A549 (cell line): ENCODE data around the gene SMIM45.

Experiments
- ATAC-seq, 2 experiments: fragments of 200-7000 bp in 1 of 2; fragments of >200 bp in 1 of 2; cut with Nextera tagmentation in 1 of 2; cut with Tn5 transposase in 1 of 2; 3 replicates each; pipeline versions ENCODE4 v1.8.0 to v1.9.1; 2018 to 2020; ENCODE audit warnings: mild to moderate bottlenecking in 1 of 2, moderate library complexity in 1 of 2
- CTCF ChIA-PET: fragments of 300-600 bp; sonication (Branson Sonifier 250); formaldehyde crosslinking; extraction: SDS; loops from one replicate; lab custom pipeline; 2021; ENCODE audit warnings: antibody characterized with exemption, inconsistent platforms; lab: Yijun Ruan, JAX
- POLR2A ChIA-PET: fragments of 350-600 bp; formaldehyde crosslinking; extraction: SDS; loops from one replicate; lab custom pipeline; 2021; ENCODE audit warnings: antibody characterized with exemption, inconsistent platforms; lab: Yijun Ruan, JAX
- DNase-seq, 2 experiments: peaks; one replicate each; pipeline versions ENCODE4 v3.0.0 to v3.0.0-alpha.2; 2011 to 2016; ENCODE audit warnings: low read depth in 1 of 2, low spot score in 1 of 2
- FAIRE-seq: peaks from 2 replicates; lab custom pipeline; 2011; peaks lifted over from hg19 to GRCh38; lab: Jason Lieb, UNC
- H3K27ac ChIP-seq, 2 experiments: fragments of >200 bp; sonication (Bioruptor Twin); formaldehyde crosslinking; 3 replicates each; pipeline ENCODE4 v1.5.1; 2016 to 2017
- H3K4me1 ChIP-seq: fragments of >200 bp; sonication (Bioruptor Twin); formaldehyde crosslinking; 3 replicates; pipeline ENCODE4 v1.6.1; 2016
- H3K4me2 ChIP-seq: fragments of >200 bp; sonication (Bioruptor Twin); formaldehyde crosslinking; 3 replicates; pipeline ENCODE4 v1.6.1; 2016
- H3K4me3 ChIP-seq: fragments of >200 bp; sonication (Bioruptor Twin); formaldehyde crosslinking; 3 replicates; pipeline ENCODE4 v1.5.1; 2016
- H3K9me3 ChIP-seq: fragments of >200 bp; sonication (Bioruptor Twin); formaldehyde crosslinking; 3 replicates; pipeline ENCODE4 v1.6.1; 2016
- BHLHE40 ChIP-seq: IDR thresholded peaks from 2 replicates; pipeline ENCODE4 v1.6.1; 2012; ENCODE audit warnings: low read depth, low read length, inconsistent platforms
- CBX2 ChIP-seq: fragments of 200-600 bp; sonication (generic); IDR thresholded peaks from 2 replicates; pipeline ENCODE4 v1.6.1; 2016; ENCODE audit warnings: low read depth, mild to moderate bottlenecking, borderline replicate concordance
- CBX8 ChIP-seq: fragments of 200-600 bp; sonication (generic); IDR thresholded peaks from 2 replicates; pipeline ENCODE4 v1.6.1; 2016
- EP300 ChIP-seq, 2 experiments: fragments of >200 bp; sonication (Bioruptor Twin); formaldehyde crosslinking; IDR thresholded peaks; 2 replicates in 1 of 2; 3 replicates in 1 of 2; pipeline ENCODE4 v1.6.1; 2016 to 2017
- FOSL2 ChIP-seq, 2 experiments: fragments of 450-650 bp in 1 of 2; fragments of >200 bp in 1 of 2; sonication (Bioruptor Twin) in 1 of 2; formaldehyde crosslinking; IDR thresholded peaks; 2 replicates each; pipeline versions ENCODE4 v1.5.0 to v1.6.1; 2016 to 2020; ENCODE audit warnings: mild to moderate bottlenecking in 1 of 2, moderate library complexity in 1 of 2
- GATA3 ChIP-seq: IDR thresholded peaks from 2 replicates; pipeline ENCODE4 v1.6.1; 2012; ENCODE audit warnings: borderline replicate concordance
- HEYL ChIP-seq: fragments of 250-450 bp; sonication (Bioruptor Pico); IDR thresholded peaks from 2 replicates; pipeline ENCODE4 v1.8.0; 2021; ENCODE audit warnings: mild to moderate bottlenecking, moderate library complexity
- HOXA7 ChIP-seq: fragments of 250-450 bp; sonication (Bioruptor Pico); IDR thresholded peaks from 2 replicates; pipeline ENCODE4 v1.5.0; 2020; ENCODE audit warnings: mild to moderate bottlenecking, moderate library complexity
- MAFK ChIP-seq: fragments of 450-650 bp; IDR thresholded peaks from 2 replicates; pipeline ENCODE4 v1.6.1; 2014; ENCODE audit not compliant: partially characterized antibody
- MAZ ChIP-seq: fragments of 150-350 bp; IDR thresholded peaks from 2 replicates; pipeline ENCODE4 v1.6.1; 2014; ENCODE audit warnings: antibody characterized with exemption, low read depth, low read length, borderline replicate concordance
- NFE2L2 ChIP-seq: fragments of 150-350 bp; conservative IDR thresholded peaks from 2 replicates; pipeline ENCODE4 v1.6.1; 2014; ENCODE audit warnings: low read length
- RAD21 ChIP-seq, 2 experiments: fragments of >200 bp in 1 of 2; sonication (Bioruptor Twin) in 1 of 2; formaldehyde crosslinking in 1 of 2; IDR thresholded peaks in 1 of 2; conservative IDR thresholded peaks in 1 of 2; 2 replicates in 1 of 2; 3 replicates in 1 of 2; pipeline ENCODE4 v1.6.1; 2012 to 2018; ENCODE audit warnings: inconsistent platforms in 1 of 2
- RFX5 ChIP-seq: fragments of 450-650 bp; IDR thresholded peaks from 2 replicates; pipeline ENCODE4 v1.7.1; 2014; ENCODE audit warnings: antibody characterized with exemption, mild to moderate bottlenecking, moderate library complexity
- SMC3 ChIP-seq: fragments of >200 bp; sonication (Bioruptor Twin); formaldehyde crosslinking; IDR thresholded peaks from 3 replicates; pipeline ENCODE4 v1.6.1; 2018; ENCODE audit warnings: inconsistent platforms
- ZNF302 ChIP-seq: fragments of 250-450 bp; sonication (Bioruptor Pico); IDR thresholded peaks from 2 replicates; pipeline ENCODE4 v1.9.0; 2021; ENCODE audit warnings: inconsistent platforms, mild to moderate bottlenecking, moderate library complexity
- ZSCAN20 ChIP-seq: fragments of 250-450 bp; sonication (Bioruptor Pico); IDR thresholded peaks from 2 replicates; pipeline ENCODE4 v1.8.0; 2022; ENCODE audit warnings: mild to moderate bottlenecking, moderate library complexity
- WGBS: methylation state at CpG from one replicate; pipeline ENCODE4 v1.1.6; 2017; ENCODE audit errors: missing lambda C conversion rate; 5-methylcytosine and 5-hydroxymethylcytosine counted together
- TF ChIP-seq, protein P1 (sequence below): fragments of 450-650 bp; IDR thresholded peaks from 2 replicates; pipeline ENCODE4 v1.6.1; 2014; ENCODE audit warnings: antibody characterized with exemption
- TF ChIP-seq, protein P2 (sequence below): fragments of 150-350 bp; IDR thresholded peaks from 2 replicates; pipeline ENCODE4 v1.6.1; 2014; ENCODE audit warnings: low read depth, mild to moderate bottlenecking, low read length
- TF ChIP-seq, protein P3 (sequence below): fragments of 200-600 bp; sonication (generic); IDR thresholded peaks from 2 replicates; pipeline ENCODE4 v1.6.1; 2016; ENCODE audit warnings: antibody characterized with exemption, mild to moderate bottlenecking, moderate library complexity

Gene SMIM45

DNA sequence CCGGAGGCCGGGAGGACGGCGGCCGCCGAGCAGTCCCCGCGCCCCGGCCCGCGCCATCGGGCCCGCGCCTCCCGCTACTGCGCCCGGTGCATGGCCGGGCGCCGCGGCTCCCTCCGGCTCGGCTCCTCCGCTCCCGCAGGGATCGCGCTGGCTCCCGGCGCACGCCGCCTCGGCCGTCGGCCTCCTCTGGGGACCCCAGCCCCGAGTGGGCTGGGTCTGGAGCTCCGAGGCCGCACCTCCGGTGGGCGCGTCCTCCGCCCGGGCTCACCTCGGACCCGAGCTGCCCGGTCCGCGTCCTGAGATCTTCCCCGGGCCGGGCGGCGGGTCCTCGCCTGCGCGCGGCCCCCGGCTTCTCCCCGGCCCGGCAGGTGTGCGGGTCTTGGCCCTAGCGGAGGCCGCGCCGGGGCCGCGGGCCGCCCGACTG is 37.3 kb upstream of the SMIM45 start:
- CTCF ChIA-PET = interaction anchor here (0.6 to 2.7 kb wide), 3 partner anchors 12 to 784 kb away, joined by 3 to 15 read pairs (median 3); partner anchors contain the start of gene TNFRSF13C
- FAIRE-seq = no peak
- POLR2A ChIA-PET = no interaction called here
- ATAC-seq = peak; percentile 7 to 22; a peak in 2 of 6 replicates
- DNase-seq = no peak
- peaks cover 4% of the 10 kb centered on the region; the same call in 2 of the 3 replicates for H3K4me1 ChIP-seq
- TF ChIP-seq CBX2 (no peak), CBX8 (no peak), GATA3 (no peak), RFX5 (no peak), NFE2L2 (no peak), SMC3 (no peak)
- TF ChIP-seq, protein P1, sequence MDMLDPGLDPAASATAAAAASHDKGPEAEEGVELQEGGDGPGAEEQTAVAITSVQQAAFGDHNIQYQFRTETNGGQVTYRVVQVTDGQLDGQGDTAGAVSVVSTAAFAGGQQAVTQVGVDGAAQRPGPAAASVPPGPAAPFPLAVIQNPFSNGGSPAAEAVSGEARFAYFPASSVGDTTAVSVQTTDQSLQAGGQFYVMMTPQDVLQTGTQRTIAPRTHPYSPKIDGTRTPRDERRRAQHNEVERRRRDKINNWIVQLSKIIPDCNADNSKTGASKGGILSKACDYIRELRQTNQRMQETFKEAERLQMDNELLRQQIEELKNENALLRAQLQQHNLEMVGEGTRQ = no peak
- TF ChIP-seq, protein P2, sequence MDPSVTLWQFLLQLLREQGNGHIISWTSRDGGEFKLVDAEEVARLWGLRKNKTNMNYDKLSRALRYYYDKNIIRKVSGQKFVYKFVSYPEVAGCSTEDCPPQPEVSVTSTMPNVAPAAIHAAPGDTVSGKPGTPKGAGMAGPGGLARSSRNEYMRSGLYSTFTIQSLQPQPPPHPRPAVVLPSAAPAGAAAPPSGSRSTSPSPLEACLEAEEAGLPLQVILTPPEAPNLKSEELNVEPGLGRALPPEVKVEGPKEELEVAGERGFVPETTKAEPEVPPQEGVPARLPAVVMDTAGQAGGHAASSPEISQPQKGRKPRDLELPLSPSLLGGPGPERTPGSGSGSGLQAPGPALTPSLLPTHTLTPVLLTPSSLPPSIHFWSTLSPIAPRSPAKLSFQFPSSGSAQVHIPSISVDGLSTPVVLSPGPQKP = no peak
- no peaks in the 10 kb centered on the region for H3K9me3 ChIP-seq
- H3K4me3 ChIP-seq = peak overlapping the region; percentile 63
- peak overlapping the region; percentile 46 to 80; a peak in 4 of 6 replicates for H3K27ac ChIP-seq
- peak overlapping the region; percentile 90 for H3K4me2 ChIP-seq
- no CpG with 5 or more reads among the region's 67 CpGs for WGBS

DNA sequence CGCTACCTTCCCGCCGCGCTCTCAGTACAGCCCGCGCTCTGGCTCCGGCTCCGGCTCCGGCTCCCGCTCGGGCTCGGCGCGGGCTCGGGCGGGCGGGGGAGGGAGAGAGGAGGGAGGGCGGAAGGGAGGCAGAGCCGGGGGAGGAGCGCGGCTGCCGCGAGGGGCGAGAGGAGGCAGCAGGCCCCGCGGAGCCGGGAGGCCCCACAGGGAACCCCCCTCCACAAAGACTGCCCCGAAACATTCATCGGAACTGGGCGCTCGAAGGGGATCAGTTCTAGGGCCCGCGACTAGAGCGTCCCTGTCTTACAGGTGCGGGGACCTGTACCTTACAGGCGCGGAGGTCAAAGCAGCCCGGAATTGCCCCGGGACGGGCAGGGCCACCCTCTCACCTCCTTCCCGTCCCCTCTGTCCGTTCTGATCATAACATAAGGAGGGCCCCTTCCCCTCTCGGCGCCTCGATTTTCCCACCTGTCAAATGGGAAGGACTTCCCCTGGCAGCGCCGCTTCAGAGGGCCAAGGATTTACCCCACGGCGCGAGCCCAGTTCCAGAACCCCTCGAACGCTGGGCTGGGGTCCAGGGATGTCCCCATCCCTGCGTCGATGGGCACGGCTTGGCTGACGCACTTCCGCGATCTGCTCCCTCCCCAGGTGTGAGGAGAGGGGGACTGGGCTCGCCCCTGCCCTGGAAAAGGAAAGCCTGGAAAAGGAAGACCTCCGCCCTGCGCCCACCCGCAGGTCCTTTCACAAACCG is 36.7 kb upstream of the SMIM45 start, which contains the start of gene SHISA8:
TSS of gene SHISA8 (minus strand) at position 40 of the 751 bp plus-strand sequence. CDS start 407 bp downstream, outside the sequence.
- DNase-seq (no peak), FAIRE-seq (no peak)

More for the DNA sequence above, 36.7 kb upstream of the SMIM45 start, which contains the start of gene SHISA8:
- POLR2A ChIA-PET = no interaction called here
- peaks cover 4% of the 10 kb centered on the region; the same call in 2 of the 3 replicates for H3K4me1 ChIP-seq
- TF ChIP-seq HEYL (CRISPR knock-in tag) (no peak), ZSCAN20 (CRISPR knock-in tag) (no peak), HOXA7 (CRISPR knock-in tag) (no peak), EP300 (IDR thresholded peaks at IDR 0.05) (no peak), MAZ (no peak), ZNF302 (CRISPR knock-in tag) (no peak), RAD21 (conservative IDR thresholded peaks at IDR 0.05 in 1 of 2, IDR thresholded peaks at IDR 0.05 in 1 of 2) (no peak), CBX8 (no peak), MAFK (no peak), BHLHE40 (no peak), FOSL2 (IDR thresholded peaks at IDR 0.05) (no peak), FOSL2 (CRISPR knock-in tag; IDR thresholded peaks at IDR 0.05) (no peak)
- TF ChIP-seq, protein P3, sequence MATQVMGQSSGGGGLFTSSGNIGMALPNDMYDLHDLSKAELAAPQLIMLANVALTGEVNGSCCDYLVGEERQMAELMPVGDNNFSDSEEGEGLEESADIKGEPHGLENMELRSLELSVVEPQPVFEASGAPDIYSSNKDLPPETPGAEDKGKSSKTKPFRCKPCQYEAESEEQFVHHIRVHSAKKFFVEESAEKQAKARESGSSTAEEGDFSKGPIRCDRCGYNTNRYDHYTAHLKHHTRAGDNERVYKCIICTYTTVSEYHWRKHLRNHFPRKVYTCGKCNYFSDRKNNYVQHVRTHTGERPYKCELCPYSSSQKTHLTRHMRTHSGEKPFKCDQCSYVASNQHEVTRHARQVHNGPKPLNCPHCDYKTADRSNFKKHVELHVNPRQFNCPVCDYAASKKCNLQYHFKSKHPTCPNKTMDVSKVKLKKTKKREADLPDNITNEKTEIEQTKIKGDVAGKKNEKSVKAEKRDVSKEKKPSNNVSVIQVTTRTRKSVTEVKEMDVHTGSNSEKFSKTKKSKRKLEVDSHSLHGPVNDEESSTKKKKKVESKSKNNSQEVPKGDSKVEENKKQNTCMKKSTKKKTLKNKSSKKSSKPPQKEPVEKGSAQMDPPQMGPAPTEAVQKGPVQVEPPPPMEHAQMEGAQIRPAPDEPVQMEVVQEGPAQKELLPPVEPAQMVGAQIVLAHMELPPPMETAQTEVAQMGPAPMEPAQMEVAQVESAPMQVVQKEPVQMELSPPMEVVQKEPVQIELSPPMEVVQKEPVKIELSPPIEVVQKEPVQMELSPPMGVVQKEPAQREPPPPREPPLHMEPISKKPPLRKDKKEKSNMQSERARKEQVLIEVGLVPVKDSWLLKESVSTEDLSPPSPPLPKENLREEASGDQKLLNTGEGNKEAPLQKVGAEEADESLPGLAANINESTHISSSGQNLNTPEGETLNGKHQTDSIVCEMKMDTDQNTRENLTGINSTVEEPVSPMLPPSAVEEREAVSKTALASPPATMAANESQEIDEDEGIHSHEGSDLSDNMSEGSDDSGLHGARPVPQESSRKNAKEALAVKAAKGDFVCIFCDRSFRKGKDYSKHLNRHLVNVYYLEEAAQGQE = no peak
- H3K9me3 ChIP-seq = no peaks in the 10 kb centered on the region
- H3K4me2 ChIP-seq = peak within 1 kb of the TSS; percentile 90
- H3K27ac ChIP-seq = peak within 1 kb of the TSS; percentile 46 to 80; a peak in 4 of 6 replicates
- H3K4me3 ChIP-seq = peak within 1 kb of the TSS; percentile 63
- ATAC-seq = peak; percentile 46 to 56; a peak in 4 of 6 replicates
- WGBS = 70% methylated on average over 25 of the region's 63 CpGs
- CTCF ChIA-PET = interaction anchor here (0.6 to 2.7 kb wide), 2 partner anchors 11 to 785 kb away, joined by 3 to 15 read pairs; partner anchors contain the start of gene TNFRSF13C
